Tongue (tissue), 2 donors: ENCODE results near the gene RTP5. TPM values are rescaled to one million over a fixed set of nuclear protein-coding genes. Genes with fewer than 3 reads are reported as not detected.
"Not testable (repeated sequence)": the region's sequence is repeated elsewhere in the genome, so short reads cannot be mapped to it uniquely, and the experiment has no call there.

Experiments
- DNase-seq: peaks from one replicate; pipeline ENCODE4 v3.0.0-alpha.2; 2015
- total RNA-seq: library from RNA; depleted of rRNA; stranded (reverse); fragments of >200 nt; gene quantifications from one replicate; pipeline ENCODE4 v1.2.3, GENCODE V29; 2014

The RTP5 gene
- total RNA-seq, 1 donor from 2014 or later: not detected

DNA sequence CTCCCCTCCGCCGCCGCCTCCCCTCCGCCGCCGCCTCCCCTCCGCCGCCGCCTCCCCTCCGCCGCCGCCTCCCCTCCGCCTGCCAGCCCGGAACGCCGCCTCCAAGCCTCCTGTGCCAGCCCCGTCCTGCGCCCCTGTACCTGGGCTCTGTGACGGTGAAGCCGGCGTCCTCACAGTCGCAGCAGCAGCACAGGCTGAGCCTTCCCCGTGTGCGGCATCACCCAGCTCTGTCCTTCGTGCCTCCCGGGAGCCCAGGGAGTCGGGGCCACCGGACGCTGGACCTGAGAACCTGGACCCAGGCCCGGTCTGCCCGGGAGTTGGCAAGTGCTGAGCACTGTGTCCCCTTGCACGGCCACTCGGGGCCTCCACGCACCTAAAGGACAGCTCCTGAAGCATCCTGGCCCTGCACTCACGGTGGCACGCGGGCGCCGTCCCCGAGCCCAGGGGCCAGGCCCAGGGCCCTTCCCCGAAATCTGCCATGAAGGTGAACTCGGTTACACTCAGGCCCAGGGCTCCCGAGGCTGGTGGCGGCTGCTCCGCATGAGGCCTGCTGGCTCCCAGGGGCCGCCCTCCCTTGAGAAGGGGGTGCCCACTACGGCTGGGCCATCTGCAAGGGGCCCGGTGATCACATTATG, 32.9 kb downstream of the RTP5 start:
- DNase-seq: no peak

- DNase-seq: no peak
Observed at GRCh38 chr2:241903121-241904010, 33.8 kb downstream of the RTP5 start.

DNA sequence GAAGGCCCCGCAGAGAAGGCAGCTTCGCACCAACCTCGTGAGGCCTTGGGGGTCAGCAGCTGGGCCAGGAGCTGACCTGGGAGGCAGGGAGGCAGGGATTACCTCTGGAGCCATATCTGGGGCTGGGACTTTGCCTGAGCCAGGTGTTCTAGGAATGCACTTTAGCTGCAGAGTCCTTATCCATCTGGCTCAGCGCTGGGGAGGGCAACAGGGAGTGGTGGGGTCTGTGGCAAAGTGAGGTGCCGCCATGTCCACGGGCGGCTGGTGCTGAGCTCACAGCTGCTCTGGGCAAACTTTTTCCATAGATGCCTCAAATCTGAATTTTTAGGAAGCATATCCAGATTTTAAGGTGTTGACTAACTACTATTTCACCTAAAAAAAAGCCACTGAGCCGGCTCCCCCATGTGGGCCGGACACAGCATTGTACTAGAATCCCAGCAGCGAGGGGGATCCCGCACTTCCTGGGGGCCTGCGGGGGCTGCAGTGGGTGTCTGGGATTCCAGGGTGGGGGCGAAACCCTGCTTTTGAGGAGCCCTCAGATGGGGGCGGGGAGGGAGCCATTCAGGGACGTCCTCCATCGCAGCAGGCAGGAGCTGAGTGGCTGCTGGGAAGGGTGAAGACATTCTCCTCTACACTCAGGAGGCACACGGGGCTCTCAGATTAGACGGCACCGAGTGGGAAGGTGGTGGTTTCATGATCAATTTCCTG, 34.6 kb downstream of the RTP5 start:
- DNase-seq: no peak

DNA sequence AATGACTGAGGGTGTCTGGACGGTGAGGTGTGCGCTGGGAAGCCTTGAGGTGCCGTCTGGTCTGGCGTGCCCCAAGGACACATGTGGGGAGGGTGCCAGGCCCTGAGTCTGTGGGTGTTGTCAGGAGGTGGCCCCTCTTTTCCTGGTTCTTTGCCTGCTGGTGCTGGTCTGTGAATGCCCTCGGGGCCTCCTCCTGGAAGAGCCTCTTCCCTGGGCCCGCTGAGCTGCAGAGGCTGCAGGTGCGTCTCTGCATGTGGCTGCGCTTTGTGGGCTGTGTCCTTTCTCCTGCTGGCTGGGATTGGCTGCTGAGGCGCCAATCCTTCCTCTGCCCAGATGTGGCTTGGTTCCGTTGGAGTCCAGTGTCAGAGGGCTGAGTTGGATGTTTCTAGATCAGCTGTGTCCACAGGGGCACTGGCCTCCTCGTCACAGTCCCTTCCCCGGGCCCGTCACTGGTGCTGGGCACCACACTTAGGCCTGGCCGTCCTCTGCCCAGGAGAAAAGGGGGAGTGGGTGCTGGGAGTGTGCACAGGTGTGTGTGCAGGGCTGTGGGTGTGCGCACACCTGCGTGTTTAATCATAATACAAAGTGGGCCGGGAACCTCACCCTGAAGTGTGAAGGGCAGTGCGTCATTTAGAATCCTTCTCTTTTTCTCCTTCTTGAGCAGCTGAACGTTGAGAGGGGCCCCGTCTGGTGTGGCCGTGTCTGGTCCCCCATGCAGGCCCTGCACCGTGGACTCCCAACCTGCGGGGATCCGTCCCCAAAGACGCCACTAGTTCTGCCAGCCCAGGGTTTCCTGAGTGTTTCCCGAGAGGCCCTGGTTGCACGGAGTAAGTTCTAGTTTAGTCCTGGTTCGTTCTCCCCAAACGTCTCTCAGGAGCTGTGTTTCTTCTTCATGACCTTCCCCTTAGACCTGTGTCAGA, 35.5 kb downstream of the RTP5 start:
- DNase-seq: no peak

DNA sequence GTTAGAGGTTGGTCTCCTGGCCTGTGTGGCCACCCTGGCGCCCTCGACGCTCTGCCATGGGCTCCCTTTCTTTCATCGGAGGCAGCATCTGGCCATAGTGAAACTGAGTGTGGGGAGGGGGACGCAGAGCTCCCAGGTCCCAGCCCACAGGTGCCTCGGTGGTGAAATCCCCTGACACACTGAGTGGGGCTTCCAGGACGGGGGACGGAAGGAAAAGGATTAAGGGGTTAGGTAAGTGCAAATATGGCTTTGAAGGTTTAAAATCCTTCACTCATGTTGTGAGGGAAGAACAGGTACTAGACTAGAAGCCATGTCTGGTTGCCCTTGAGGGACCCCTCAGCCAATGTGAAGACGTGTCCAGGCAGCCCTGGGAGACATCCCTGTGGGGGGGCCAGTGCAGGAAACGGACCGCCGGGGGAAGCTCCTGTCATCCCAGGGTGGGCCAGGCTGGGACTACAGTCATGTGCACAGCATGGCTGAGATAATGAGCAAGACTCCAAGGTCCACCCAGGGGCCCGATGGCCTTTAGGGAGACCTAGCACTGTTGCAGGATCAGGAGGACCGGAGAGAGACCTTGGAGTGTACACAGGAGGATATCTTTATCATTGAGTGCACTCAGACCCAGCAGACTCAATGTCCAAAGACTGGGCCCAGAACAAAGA, 36.3 kb downstream of the RTP5 start:
- no peak for DNase-seq

DNA sequence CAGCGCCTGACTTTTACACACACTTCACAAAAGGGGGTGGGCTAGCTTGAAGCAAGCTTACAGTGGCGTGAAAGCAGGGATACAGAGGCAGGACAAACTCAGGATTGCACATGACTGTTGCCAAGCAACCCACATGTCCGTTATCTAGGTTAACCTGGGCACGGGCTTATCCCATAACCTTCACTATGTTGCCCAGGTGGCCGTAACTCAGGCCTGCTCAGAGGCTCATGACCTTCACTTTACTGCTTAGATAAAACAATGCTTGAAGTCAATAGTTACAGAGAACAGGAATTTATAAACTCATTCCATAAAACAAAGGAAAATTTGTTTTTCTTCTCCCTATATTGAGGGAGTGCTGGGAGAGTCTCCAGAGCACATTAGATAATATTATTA, 36.8 kb downstream of the RTP5 start:
- not testable (repeated sequence) for DNase-seq

DNA sequence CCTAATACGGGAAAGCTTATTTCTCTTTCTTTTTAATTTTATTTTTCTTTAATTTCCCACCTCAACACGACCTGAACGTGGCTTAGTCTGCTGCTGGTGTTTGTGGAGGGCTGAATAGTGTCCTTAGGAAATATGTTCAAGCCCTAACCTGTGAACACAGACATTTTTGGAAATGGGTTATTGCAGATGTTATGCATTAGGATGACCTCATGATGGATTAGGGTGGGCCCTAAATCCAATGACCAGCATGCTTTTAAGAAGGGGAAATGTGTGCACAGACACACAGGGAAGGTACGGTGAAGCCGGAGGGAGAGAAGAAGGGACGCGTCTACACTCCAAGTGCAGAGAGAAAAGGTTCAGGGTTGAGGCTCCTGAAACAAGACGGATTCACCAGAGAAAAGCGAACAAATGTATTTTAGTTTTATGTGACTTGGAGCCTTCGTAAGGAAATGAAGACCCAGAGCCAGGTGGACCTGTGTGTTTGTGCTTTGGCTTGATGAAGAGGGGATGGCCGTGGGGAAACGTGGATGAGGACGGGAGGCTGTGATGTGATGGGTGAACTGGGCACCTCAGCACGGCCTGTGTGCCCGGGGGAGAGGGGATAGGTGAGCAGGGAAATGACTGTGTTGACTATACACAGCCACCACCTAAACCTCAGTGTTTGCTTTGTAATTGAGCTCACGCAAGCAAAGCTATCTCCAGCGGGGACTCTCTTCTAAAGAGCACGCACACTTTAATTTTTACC, 37.5 kb downstream of the RTP5 start:
- no peak for DNase-seq

GRCh38 chr2:241907831-241908230, 38.3 kb downstream of the RTP5 start:
- DNase-seq: not testable (repeated sequence)

GRCh38 chr2:241908686-241909420, 39.3 kb downstream of the RTP5 start:
- DNase-seq: no peak

DNA sequence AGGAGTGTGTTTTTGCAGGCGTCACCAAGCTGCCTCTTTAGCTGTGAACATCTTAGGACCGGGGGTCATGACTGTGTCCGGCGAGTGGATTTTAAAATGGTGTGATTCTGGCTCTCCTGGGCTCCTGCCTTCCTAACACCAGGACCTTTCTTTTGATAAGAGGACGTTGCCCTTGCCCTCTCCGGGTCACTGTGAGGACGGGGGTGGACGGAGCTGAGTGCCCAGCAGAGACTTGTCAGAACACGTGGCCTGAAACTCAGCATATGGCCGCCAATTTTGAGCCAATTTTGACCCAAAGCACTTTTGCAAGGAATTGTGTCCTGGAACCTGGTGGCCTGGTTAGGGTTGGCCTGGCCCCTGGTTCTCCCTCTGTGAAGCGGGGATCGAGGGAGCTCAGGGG, 40.2 kb downstream of the RTP5 start:
- DNase-seq: no peak

DNA sequence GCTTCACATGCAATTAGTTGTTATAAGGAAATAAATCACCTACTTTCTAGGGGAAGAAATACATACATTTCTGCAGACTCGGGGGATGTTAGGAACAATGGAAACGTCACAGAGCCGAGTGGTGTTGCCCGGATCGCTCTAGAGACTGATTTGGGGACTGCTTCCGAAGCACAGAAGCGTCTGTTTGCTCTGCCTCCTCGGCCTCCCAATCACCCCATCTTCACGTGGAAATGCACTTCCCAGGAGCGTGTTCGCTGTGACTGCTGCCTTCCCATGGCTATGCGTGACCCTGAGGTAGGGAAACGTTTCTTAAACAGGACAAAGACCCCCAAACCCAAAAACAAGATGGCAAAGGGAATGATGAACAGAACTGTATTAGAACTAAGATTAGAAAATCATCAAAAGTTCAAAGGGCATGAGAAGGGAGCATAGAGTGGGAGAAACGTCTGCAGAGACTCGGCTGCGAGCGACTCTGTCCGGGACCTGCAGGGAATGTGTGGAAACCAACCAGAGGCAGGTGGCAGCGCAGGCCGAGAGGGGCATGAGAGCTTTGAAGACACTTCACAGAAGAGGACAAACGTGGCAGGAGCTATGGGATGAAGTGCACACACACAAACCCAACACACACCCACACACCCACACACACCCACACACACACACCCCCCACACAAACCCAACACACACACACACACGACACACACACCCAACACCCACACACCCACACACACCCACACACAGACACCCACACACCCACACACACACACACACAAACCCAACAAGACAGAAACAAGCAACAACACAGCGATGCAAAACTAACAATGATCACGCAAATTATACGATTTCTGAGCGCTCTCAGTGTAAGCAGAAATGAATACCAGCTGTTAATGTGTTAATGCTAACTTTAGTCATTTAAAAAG, 41.3 kb downstream of the RTP5 start:
- no peak for DNase-seq

DNA sequence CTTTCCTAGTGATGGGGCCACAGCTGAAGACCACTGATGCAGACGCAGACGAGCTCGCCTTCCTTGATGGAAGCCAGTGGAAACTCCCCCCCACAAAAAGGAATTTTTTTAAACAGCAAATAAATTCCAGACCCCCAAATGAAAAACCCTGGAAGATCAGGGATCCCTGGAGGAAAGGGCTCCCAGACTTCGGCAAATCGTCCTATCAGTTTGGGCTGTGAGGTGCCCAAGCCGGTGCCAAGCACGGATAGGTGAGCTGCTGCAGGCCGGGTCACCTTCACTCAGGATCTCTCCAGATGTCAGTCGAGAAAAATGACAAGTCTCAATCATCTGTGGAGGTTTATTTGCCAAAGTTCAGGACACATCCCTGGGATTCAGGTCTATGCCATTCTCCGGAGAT, 42.0 kb downstream of the RTP5 start:
- no peak for DNase-seq

DNA sequence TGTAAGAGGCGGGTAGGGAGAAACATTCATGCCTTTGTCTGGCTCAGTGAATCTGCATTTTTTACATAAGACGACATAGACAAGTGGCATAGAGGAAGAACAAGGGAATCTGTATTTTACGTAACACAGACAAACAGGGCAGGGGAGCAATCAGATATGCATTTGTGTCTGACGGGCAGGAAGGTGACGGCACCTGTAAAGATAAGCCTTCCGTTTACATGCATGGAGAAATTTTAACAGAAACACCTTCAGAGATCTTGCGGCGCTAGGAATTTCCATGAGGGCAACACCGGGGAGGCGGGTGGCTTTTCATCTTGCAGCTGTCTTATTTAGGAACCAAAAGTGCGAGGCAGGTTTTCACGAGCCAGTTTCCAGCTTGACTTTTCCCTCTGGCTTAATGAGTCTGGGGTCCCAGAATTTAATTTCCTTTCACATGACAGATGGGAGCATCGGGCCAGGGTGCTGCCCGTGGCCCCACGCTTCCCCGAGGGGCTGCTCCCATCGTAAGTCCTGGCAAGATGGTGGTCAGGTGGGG, 42.6 kb downstream of the RTP5 start:
- DNase-seq: no peak

DNA sequence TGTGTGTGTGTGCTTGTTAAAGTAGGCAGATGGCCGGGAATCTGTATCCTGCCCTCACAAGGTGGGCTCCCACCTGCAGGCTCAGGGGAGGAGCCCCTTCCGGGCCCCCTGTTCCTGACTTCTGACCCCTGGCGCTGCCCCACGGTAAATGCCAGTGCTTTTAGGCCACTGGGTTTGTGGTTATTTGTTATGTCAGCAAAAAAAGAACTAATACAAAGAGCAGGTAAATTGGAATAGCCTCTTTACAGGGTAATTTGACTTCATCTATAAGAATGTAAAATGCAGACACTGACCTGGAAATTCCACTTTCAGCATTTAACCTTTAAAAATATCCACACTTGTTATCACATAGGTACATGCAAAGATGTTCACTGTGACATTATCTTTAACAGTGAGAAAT, 44.2 kb downstream of the RTP5 start:
- no peak for DNase-seq

GRCh38 chr2:241914542-241914941, 45.0 kb downstream of the RTP5 start:
- no peak for DNase-seq

DNA sequence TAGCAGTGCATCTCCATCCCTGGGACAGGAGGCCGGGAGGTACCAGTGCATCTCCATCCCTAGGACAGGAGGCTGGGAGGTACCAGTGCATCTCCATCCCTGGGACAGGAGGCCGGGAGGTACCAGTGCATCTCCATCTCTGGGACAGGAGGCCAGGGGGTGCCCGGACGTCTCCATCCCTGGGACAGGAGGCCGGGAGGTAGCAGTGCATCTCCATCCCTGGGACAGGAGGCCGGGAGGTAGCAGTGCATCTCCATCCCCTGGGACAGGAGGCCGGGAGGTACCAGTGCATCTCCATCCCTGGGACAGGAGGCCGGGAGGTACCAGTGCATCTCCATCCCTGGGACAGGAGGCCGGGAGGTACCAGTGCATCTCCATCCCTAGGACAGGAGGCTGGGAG, 52.1 kb downstream of the RTP5 start:
- DNase-seq: not testable (repeated sequence)

GRCh38 chr2:241922411-241922810, 52.9 kb downstream of the RTP5 start:
- DNase-seq: no peak

DNA sequence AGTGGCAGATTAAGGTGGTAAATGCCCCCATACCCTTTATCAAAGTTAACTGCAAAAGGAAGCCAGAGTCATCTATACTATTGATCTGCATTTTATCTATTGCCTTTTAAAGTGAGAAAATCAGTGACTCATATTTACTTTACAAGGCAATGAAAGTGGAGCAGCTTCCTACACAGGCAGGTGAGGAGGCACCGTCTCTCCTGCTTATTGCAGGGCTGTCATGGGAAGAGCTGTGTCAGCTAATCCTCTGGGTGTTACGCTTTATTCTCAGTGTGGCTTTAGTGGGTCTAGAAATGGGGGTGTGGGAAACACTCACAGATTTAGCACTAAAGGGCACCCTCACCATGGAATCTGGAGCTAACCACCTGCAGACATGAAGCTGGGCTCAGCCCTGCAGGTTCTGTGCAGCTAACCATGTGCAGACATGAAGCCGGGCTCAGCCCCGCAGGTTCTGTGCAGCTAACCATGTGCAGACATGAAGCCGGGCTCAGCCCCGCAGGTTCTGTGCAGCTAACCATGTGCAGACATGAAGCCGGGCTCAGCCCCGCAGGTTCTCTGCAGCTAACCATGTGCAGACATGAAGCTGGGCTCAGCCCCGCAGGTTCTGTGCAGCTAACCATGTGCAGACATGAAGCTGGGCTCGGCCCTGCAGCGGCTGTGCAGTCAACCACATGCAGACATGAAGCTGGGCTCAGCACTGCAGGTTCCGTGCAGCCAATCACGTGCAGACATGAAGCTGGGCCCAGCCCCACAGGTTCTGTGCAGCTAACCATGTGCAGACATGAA, 53.5 kb downstream of the RTP5 start:
- not testable (repeated sequence) for DNase-seq
